SIG-M5 treated with dmso at 0.1 percent for 504 hours (cell line): ENCODE results near the gene BRAT1.
"Not testable (repeated sequence)": the region's sequence is repeated elsewhere in the genome, so short reads cannot be mapped to it uniquely, and the experiment has no call there.

ENCODE experiments used
- DNase-seq: peaks from one replicate; lab custom pipeline; 2025; ENCODE audit not compliant: unreplicated experiment; lab: John Stamatoyannopoulos, UW

The BRAT1 gene

GRCh38 chr7:2555121-2556052, at the start of gene BRAT1:
TSS of gene BRAT1 (minus strand) at chr7:2555524. CDS start at chr7:2554431, 1,093 bp downstream.
- peak; percentile 95 for DNase-seq

GRCh38 chr7:2604608-2605174, 49.4 kb upstream of the BRAT1 start:
- DNase-seq = no peak

GRCh38 chr7:2603044-2603965, 48.0 kb upstream of the BRAT1 start:
- no peak for DNase-seq

DNA sequence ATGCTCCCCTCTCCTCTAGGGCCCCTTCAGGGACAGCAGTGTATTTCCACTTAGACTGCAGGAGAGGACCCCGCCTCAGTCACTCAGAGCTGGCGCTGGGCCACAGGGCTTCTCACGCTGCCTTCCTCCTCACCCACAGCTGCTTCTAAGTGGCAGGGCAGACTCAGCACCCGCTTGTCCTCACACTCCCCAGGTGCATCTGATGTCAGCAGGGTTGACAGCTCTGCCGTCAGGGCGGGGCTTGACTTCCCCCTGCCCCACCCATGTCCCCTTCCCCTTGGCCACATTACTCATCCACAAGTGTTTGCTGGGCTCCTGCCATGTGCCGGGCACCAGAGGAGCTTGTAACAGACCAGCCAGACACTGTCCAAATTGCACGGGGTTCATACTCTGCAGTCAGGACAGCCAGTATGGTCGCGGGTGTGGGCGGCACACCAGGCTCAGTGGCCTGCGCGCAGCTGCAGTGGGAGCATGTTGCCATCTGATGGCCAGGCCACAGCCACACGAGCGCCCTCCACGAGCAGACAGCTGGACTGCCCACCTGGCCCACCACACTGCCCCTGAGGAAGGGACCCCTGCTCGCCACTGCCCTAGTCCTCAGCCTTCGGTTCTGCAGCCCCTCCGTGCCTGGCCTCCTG, 47.2 kb upstream of the BRAT1 start:
- DNase-seq = no peak

DNA sequence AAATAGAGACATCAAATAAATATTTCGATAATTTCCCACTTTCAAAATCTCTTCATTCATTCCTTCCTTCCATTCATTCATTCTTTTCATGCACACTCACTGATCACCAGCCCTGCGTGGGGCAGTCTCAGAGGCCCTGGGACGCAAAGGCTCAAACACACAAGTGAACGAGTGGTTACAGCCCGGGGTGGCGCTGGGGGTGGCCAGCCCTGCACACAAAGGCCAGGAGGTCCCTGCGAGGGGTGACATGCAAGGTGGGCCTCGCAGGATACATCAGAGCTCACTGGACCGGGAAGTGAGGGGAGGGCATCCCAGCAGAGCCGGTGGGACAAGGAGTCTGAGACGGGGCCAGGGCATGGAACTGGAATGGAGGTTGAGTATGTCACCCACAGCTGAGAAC, 46.6 kb upstream of the BRAT1 start:
- no peak for DNase-seq

DNA sequence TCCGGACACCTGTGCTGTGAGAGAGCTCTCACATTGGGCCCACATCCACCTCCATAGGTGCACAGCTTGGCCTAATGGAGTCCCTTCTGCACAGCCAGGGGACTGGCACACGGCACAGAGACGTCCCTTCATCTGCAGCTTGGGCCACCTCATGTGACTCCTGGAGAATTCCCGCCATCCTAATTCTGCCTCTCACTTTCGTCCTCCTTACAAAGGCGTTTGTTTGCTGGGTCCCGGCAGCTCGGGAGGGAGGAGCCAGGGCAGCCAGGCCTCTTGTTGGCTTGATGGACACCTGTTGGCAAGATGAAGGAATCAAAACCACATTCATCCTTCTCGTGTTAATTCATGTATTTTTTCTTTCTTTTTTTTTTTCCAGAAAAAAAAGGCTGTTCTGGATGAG, 45.7 kb upstream of the BRAT1 start:
- no peak for DNase-seq

DNA sequence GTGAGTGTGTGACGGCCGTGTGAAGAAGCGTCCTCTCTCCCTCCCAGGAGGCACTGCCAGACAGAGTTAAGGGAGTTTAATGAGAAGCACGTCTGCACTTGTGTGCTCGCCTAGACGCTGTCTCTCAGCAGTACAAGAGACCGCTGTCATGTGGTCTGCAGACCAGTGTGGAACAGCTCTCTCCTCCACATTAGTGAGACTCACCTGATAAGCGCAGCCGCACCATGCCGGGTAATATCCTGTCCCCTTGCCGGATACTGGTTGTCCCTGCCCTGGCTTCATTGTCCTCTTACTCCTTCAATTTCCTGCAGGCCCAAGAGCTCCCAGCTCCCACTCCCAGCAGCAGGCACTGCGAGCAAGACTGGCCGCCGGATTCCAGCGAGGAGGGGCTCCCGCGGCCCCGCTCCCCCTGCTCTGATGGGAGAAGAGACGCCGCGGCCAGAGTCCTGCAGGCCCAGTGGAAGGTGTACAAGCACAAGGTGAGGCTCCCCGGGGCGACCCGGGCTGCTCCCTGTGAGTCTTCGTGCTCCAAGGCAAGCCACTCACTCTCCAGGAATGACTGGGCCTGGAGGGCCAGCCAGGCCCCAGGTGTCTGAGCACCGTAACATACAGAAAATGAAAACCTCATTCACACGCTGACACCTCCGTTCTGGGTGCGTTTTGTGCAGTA, 43.0 kb upstream of the BRAT1 start:
- DNase-seq = no peak

DNA sequence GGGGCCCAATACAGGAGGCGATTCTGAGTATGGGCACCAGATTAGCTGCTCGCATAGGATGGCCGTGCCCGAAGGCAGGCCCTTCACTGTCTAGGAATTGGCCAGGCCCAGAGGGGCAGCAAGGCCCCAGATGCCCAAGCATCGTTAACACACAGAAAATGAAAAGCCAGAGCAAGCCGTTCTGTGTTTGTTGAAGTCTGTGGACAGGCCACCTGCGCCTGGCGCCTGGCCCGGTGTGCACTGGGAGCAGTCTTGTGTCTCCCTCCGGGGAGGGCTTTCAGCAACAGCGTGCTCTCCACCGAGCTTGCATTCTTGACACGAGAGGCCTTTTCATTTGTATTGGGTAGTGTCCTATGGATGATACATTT, 41.9 kb upstream of the BRAT1 start:
- no peak for DNase-seq

- DNase-seq = no peak
These were observed 41.3 kb upstream of the BRAT1 start for GRCh38 chr7:2596464-2597272.

DNA sequence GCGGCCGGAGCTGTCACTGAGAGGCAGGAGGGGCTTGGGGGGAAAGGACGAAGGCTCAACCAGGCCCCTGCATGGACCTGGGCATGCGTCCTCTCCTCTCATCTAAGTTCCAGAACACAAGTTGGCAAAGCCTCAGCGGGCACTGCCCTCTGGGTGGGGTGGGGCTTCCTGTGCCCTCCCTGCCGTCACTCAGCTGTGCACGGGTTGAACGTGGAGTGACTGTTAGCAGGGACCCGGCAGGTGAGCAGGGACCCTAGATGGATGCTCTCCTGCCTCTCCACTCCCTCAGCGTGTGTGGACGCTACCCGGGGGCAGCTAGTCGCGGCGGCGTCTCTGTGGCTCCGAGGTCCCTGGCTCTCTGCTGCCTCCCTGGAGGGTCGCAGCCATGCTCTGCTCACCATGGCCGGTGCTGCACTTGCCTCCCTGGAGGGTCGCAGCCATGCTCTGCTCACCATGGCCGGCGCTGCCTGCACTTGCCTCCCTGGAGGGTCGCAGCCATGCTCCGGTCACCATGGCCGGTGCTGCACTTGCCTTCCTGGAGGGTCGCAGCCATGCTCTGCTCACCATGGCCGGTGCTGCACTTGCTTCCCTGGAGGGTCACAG, 40.0 kb upstream of the BRAT1 start:
- no peak for DNase-seq

GRCh38 chr7:2594599-2594998, 39.3 kb upstream of the BRAT1 start:
- no peak for DNase-seq

- DNase-seq = no peak
These were observed 37.9 kb upstream of the BRAT1 start for GRCh38 chr7:2593036-2593727.

GRCh38 chr7:2592375-2592865, 37.1 kb upstream of the BRAT1 start:
- no peak for DNase-seq

- not testable (repeated sequence) for DNase-seq
These were observed 34.6 kb upstream of the BRAT1 start for GRCh38 chr7:2589941-2590340.

GRCh38 chr7:2589341-2589740, 34.0 kb upstream of the BRAT1 start:
- no peak for DNase-seq

- no peak for DNase-seq
These were observed 32.5 kb upstream of the BRAT1 start for GRCh38 chr7:2587778-2588177.

DNA sequence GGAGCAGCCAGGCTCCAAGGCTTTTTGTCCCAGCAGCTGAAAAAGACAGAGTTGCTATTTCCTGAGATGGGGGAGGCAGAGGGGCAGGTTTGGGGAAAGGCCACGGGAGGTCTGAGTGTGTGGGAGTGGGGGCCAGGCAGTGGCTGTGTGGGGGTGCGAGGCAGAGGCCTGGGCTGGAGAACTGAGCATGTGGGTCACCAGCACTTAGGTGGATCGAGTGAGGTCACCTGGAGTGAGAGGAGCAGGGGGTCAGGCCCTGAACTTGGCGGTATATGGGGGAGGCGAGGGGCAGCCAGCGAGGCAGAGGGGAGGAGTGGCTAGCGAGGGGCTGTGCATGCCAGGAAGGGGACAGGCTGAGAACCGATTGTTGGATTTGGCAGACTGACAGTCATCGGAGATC, 31.8 kb upstream of the BRAT1 start:
- no peak for DNase-seq

DNA sequence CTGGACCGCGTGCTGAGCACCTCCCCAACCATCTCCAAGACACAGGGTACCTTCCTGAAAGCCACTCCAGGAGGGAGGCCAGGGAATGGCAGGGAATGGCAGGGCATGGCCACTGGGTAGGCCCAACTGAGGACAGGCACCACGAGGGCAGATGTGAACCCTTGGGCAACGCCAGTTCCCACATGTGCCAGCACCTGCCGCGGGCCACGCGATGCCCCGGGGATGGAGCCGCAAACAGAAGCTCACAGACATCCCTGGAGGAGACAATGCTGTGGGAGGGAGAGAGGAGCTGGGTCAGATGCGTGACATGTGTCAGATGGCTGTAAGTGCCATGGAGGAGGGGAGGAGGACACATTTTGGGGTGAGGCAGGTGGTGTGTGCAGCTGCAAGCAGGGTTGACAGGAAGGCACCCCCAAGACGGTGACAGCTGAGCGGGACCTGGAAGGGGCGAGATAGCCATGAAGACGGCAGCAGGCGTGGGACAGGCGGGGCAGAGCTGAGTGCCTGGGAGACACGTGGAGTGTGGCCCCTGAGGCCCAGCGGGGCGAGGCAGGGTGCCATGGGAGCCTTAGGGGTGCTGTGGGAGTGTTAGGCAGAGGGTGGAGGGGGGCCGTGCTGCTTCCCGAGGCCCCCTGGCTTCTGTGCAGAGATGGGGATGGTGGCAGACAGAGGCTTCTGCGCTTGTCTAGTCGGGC, 31.1 kb upstream of the BRAT1 start:
- no peak for DNase-seq
